Gastroesophageal sphincter (tissue), 3 donors: Measurements from ENCODE around the gene FGF7.

Experiments used
- CTCF ChIP-seq, 4 experiments: fragments of 200-600 bp in 2 of 4; fragments of 450-650 bp in 2 of 4; sonication (generic) in 1 of 4; IDR thresholded peaks; one replicate each; pipeline ENCODE4 v1.5.1; 2017 to 2019; ENCODE audit warnings: antibody characterized with exemption in 4 of 4, mild to moderate bottlenecking in 2 of 4, moderate library complexity in 2 of 4
- POLR2A ChIP-seq, 2 donors: fragments of 450-650 bp; IDR thresholded peaks; one replicate each; pipeline ENCODE4 v1.6.1; 2017; ENCODE audit warnings: antibody characterized with exemption in 2 of 2, mild to moderate bottlenecking in 2 of 2, moderate library complexity in 1 of 2

GRCh38 chr15:49421991-49422390 is 1.1 kb upstream of the FGF7 start:
- TF ChIP-seq CTCF (IDR thresholded peaks at IDR 0.05), result peak; percentile 82 to 96 (median 87)
- TF ChIP-seq POLR2A (IDR thresholded peaks at IDR 0.05), result no peak
